Measurements from ENCODE around the gene ST8SIA6.

GRCh38 chr10:17365402-17365801 lies 89.0 kb downstream of the ST8SIA6 start:
- TF ChIP-seq PATZ1 (CRISPR knock-in tag; IDR thresholded peaks at IDR 0.05; ENCODE audit: borderline replicate concordance) (no peak), PPARA (CRISPR knock-in tag; IDR thresholded peaks at IDR 0.05; ENCODE audit: borderline replicate concordance) (no peak), ZNF8 (CRISPR knock-in tag; IDR thresholded peaks at IDR 0.05) (no peak)
